Endothelial cell of hepatic sinusoid (primary cell): ENCODE measurements around the gene ZNF787.
"Not testable (repeated sequence)": the region's sequence is repeated elsewhere in the genome, so short reads cannot be mapped to it uniquely, and the experiment has no call there.

Experiments
- in situ Hi-C: cut with HindIII; loops from 2 replicates; pipeline ENCODE4 v1.10.0; 2017; ENCODE audit warnings: low sequenced_read_pairs

ZNF787 gene

DNA sequence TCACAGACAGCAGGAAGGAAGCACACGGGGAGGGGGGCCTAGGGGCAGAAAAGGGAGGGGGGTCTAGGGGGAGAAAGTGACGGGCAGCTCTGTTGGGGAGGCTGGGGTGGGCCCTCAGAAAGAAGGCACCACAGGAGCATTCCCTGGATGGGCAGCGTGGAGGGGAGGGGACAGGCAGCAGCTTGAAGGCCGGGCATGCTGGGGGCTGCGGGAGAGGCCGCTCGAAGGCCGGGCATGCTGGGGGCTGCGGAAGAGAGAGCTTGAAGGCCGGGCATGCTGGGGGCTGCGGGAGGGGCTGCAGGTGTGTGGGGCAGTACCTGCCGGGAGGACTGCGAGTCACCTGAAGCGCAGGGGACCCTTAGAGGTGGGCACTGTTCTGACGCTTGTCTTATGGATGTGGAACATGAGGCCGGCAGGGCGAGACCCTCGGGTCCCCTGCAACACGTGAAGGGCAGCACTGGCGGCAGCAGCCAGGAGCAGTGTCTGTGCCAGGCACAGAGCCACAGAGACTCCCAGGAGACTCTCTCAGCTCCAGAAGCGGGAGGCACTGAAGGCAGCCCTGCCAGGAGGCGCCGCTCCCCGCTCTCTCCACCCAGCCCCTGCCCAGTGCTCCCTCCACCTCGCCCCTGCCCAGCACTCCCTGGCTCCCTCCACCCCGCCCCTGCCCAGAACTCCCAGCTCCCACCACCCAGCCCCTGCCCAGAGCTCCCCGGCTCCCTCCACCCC is 13.3 kb downstream of the ZNF787 start:
- in situ Hi-C loops: no loop called here

DNA sequence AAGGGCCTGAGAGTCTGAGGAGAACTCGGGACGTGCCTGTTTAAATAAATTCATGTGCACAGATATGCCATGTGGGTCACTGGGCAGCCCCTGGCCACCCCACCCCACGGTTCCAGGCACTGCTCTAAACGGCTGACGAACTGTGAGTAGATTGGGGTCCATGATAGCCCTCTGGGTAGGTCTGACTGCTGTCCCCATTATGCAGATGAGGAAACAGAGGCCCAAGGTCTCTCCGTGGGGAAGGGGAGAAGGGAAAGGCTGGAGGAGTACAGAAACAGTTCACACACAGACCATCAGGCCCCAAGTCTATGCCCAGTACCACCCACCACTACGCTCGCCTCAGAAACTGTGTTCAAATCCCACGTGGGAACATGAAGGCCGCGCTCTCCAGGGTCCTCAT is 14.1 kb downstream of the ZNF787 start:
- in situ Hi-C loops: no loop called here

- in situ Hi-C loops: no loop called here
These were observed 14.7 kb downstream of the ZNF787 start for GRCh38 chr19:56106397-56106849.

DNA sequence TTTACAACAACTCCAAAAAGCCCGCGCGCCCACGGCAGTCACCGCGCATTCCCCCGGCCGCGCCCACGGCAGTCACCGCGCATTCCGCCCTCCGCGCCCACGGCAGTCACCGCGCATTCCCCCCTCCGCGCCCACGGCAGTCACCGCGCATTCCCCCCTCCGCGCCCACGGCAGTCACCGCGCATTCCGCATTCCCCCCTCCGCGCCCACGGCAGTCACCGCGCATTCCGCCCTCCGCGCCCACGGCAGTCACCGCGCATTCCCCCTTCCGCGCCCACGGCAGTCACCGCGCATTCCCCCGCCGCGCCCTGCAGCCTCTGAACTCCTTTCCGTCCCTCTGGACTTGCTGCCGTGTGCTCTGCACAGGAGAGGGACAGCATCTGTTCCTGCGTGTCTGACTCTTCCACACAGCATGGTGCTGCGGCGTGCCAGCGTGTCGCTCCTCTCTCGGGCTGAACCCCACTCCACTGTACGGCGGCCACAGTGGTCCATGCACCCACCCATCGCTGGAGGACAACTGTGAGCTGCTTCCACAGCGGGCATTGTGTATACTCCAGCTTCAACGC is 15.2 kb downstream of the ZNF787 start:
- in situ Hi-C loops: not testable (repeated sequence)

- in situ Hi-C loops: no loop called here
These were observed 15.9 kb downstream of the ZNF787 start for GRCh38 chr19:56105090-56105701.

GRCh38 chr19:56104423-56104822 is 16.7 kb downstream of the ZNF787 start:
- in situ Hi-C loops: no loop called here

- in situ Hi-C loops: no loop called here
These were observed 18.0 kb downstream of the ZNF787 start for GRCh38 chr19:56103027-56103614.

GRCh38 chr19:56101746-56102535 is 19.2 kb downstream of the ZNF787 start:
- in situ Hi-C loops: no loop called here

DNA sequence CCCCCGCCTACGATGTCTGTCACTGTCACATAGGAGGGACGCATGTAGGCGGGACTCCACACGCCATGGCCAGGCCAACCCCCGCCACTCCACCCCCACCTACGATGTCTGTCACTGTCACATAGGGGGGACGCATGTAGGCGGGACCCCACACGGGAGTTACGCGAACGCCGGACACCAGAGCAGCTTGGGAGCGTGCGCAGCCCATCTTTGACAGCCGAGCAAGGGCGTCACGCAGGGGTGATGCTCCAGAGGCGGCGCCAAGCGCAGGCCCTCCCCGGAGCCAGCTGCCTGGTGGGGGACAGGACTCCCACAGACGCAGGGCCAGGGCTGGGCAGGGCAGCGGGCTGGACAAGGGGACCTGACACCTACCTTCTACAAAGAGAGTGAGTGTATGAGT is 20.0 kb downstream of the ZNF787 start:
- in situ Hi-C loops: no loop called here

DNA sequence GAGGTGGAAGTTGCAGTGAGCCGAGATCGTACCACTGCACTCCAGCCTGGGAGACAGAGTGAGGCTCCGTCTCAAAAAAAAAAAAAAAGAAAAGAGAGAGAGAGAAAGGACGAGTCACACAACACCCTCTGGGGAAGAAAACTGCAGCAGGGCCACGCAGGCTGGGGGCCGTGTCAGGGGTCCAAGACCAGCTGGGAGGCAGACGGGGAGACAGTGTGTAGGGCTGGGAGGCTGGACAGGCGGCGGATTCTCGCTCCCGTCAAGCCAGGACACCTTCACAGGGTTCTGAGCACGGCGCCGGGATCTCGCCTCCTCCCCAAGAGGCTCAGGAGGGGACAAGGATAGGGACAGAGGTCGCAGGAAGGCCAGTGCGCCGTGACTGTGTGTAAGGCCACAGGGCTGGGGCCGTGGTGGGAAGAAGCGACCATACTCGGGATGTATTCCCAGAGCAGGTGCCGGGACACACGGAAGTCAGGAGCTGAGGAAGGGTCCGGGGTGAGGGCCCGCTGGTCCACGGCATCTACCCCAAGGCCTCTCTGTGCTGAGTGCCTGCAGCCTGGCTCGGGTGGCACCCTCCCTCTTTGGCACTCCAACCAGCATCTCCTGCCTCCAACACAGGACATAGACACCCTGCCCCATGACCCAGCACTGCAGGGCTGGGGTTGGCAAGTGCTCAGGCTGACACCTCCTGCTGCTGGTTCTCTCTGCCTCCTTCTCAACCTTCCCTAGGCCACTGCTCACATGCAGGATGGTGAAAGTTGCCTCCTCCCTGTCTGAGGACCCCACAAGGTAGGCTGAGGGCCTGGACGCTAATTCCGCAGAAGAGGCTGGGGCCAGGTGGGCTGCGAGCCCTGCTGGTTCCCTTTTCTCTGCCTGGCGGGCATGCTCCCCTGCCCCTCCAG is 21.2 kb downstream of the ZNF787 start:
- in situ Hi-C loops: loop anchor here (5.0 kb wide), 3 partner anchors 57 to 157 kb away; no protein-coding TSS in a partner anchor

DNA sequence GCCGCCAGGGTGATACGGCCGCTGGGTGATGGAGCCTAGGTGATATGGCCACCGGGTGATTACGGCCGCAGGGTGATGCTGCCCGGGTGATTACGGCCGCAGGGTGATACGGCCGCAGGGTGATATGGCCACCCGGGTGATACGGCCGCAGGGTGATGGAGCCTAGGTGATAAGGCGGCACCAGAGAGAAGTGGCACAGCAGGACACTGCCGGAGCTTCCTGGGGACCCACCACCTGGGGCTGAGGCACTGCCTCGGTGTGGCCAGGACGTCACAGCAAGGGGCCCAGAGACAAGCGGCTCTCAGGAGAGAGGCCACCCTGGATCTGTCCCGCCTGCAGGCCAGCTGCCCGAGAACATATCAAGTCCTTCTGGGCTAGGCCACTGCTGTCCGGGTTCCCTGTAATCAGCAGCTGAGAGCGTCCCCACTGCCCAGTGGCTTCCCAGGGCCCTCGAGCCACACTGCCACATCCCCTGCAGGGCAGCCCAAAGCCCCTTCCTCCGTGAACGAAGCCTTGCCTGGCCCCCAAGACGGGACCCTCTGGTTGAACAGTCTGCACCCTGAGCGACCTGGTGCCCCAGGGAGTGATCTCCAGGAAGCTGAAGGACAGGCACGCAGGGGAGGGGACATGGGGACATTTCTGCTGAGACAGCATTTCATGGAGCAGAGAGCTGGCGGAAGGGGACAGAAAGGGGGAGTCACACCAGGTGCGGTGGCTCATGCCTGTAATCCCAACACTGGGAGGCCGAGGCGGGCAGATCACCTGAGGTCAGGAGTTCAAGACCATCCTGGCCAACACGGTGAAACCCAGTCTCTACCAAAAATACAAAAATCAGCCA is 22.1 kb downstream of the ZNF787 start:
- in situ Hi-C loops: loop anchor here (5.0 kb wide), 3 partner anchors 58 to 158 kb away; no protein-coding TSS in a partner anchor

GRCh38 chr19:56098237-56098636 is 22.9 kb downstream of the ZNF787 start:
- in situ Hi-C loops: loop anchor here (5.0 kb wide), 3 partner anchors 59 to 159 kb away; no protein-coding TSS in a partner anchor

GRCh38 chr19:56097776-56098175 is 23.3 kb downstream of the ZNF787 start:
- in situ Hi-C loops: loop anchor here (5.0 kb wide), 3 partner anchors 60 to 160 kb away; no protein-coding TSS in a partner anchor

DNA sequence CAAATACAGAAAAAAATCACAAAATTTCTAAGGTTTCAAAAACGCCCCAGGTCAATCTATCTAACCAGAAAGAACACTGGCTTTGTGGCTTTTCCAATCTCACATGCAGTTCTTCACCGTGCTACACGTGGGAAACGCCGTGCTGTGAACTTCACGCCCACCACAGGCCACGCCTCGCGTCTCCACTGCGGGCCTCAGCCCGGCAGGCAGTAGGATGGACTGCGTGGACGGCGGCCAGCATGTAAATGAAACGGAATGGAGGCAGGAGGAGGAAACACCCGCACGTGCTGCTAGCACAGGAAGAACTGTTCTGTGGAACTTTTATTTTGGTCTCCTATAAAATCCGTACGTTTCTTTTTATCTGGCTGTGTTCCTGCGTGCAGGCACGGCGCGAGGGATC is 23.8 kb downstream of the ZNF787 start:
- in situ Hi-C loops: loop anchor here (5.0 kb wide), 3 partner anchors 60 to 160 kb away; no protein-coding TSS in a partner anchor

DNA sequence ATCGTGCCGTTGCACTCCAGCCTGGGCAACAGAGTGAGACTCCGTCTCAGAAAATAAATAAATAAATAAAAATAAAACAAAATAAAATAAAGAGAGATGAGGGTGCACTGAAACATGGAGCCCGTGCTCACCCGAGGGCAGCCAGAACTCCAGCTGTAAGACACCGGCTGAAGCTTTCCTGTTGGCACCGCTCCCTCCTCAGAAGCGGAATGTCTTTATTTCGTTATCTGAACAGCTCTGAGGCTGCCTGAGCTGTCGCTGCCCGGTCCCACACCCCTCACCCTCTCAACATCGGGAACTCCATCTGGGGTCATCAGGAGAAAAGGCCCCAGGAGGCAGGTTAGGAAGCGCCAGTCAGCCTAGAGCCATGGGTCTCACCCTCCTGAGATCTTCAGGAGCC is 24.4 kb downstream of the ZNF787 start:
- in situ Hi-C loops: loop anchor here (5.0 kb wide), 3 partner anchors 61 to 161 kb away; no protein-coding TSS in a partner anchor

- in situ Hi-C loops: no loop called here
These were observed 26.6 kb downstream of the ZNF787 start for GRCh38 chr19:56094449-56094848.

DNA sequence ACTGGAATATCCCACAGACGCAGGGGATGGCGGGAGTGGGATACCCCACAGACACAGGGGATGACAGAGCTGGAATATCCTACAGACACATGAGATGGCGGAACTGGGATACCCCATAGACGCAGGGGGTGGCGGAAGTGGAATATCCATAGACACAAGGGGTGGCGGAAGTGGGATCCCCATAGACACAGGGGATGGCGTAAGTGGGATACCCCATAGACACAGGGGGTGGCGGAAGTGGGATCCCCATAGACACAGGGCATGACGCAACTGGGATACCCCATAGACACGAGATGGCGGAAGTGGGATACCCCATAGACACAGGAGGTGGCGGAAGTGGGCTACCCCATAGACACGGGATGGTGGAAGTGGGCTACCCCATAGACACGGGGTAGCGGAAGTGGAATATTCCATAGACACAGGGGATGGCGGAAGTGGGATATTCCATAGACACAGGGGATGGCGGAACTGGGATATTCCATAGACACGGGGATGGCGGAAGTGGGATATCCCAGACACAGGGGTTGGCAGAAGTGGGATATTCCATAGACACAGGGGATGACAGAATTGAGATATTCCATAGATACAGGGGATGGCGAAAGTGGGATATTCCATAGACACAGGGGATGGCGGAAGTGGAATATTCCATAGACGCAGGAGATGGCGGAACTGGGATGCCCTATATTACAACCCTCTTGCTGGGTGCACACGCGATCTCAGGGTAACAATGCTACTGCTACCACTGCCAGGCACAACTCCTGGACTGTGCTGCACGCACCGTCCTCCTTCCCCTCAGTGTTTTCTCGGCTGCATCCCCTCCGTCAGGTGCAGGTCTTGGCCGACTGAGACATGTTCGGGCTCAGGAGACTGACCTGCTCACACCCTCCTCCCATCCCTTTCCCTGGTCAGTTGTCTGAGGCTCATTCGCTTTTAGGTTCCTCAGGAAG is 28.1 kb downstream of the ZNF787 start:
- in situ Hi-C loops: no loop called here
